HCT116 (cell line): ENCODE results near the gene SMYD3. TPM values are rescaled to one million over a fixed set of nuclear protein-coding genes. Genes with fewer than 3 reads are reported as not detected.

Experiments used
- ATAC-seq: fragments of 200-7000 bp; cut with Tn5 transposase; 2 replicates; pipeline ENCODE4 v1.9.1; 2020; ENCODE audit warnings: mild to moderate bottlenecking, moderate library complexity
- BruUV-seq: library from RNA; stranded (reverse); fragments of 400-500 nt; replicated peaks from 2 replicates; lab custom pipeline; 2021; lab: Mats Ljungman, UMichigan
- CTCF ChIA-PET: fragments of 300-600 bp; sonication (Branson Sonifier 250); formaldehyde crosslinking; loops from one replicate; lab custom pipeline; 2021; ENCODE audit warnings: antibody characterized with exemption; lab: Charles Lee
- POLR2A ChIA-PET: fragments of 300-600, 350-600 bp; sonication (Branson Sonifier 250); formaldehyde crosslinking; loops from one replicate; lab custom pipeline; 2021; ENCODE audit warnings: antibody characterized with exemption; lab: Charles Lee
- RAD21 ChIA-PET, 2 experiments: fragments of 300-600 bp; sonication (Branson Sonifier 250); formaldehyde crosslinking; loops; one replicate each; lab custom pipeline; 2023; ENCODE audit warnings: low total read pairs in 2 of 2; ENCODE audit not compliant: uncharacterized antibody in 2 of 2, unreplicated experiment in 2 of 2, low non-redundant PET in 1 of 2; lab: Charles Lee
- DNase-seq: peaks from one replicate; pipeline ENCODE4 v3.0.0-alpha.2; 2010; ENCODE audit warnings: low read depth, low spot score
- H2AFZ ChIP-seq: fragments of 200-600 bp; shearing (Covaris generic), sonication (generic); 2 replicates; pipeline ENCODE4 v1.6.1; 2017; ENCODE audit warnings: low read depth, mixed run types, mixed read lengths, antibody characterized with exemption, low read length; ENCODE audit not compliant: poor library complexity, severe bottlenecking
- H3K27ac ChIP-seq: 2 replicates; pipeline ENCODE4 v1.5.1; 2012; ENCODE audit warnings: low read depth, low read length
- H3K27me3 ChIP-seq: fragments of 200-600 bp; sonication (generic); 2 replicates; pipeline ENCODE4 v1.6.1; 2016; ENCODE audit warnings: mixed run types, low read length, mixed read lengths; ENCODE audit not compliant: insufficient read depth
- H3K36me3 ChIP-seq, 2 experiments: fragments of 200-500 bp in 1 of 2; fragments of 200-600 bp in 1 of 2; sonication (Bioruptor generic) in 1 of 2; sonication (generic) in 1 of 2; 2 replicates each; pipeline versions ENCODE4 v1.5.1 to v1.6.1; 2014 to 2016; ENCODE audit warnings: low read length in 2 of 2, inconsistent platforms in 1 of 2, mixed read lengths in 1 of 2, mixed run types in 1 of 2; ENCODE audit not compliant: insufficient read depth in 2 of 2, control insufficient read depth in 1 of 2
- H3K4me1 ChIP-seq, 2 experiments: fragments of 200-600 bp in 1 of 2; sonication (generic) in 1 of 2; 2 replicates each; pipeline versions ENCODE4 v1.5.1 to v1.6.1; 2012 to 2017; ENCODE audit warnings: low read length in 2 of 2, inconsistent platforms in 1 of 2, mild to moderate bottlenecking in 1 of 2, mixed read lengths in 1 of 2, mixed run types in 1 of 2, moderate library complexity in 1 of 2; ENCODE audit not compliant: insufficient read depth in 2 of 2, control insufficient read depth in 1 of 2
- H3K4me2 ChIP-seq: fragments of 200-600 bp; sonication (generic); 2 replicates; pipeline ENCODE4 v1.6.1; 2017; ENCODE audit warnings: mixed run types, low read length, mixed read lengths
- H3K4me3 ChIP-seq, 2 experiments: fragments of 200-600 bp in 1 of 2; sonication (generic) in 1 of 2; replicated peaks in 1 of 2; 2 replicates each; pipeline ENCODE4 v1.5.1; 2011 to 2016; ENCODE audit warnings: low read length in 2 of 2, control low read depth in 1 of 2, low read depth in 1 of 2, mild to moderate bottlenecking in 1 of 2, mixed read lengths in 1 of 2, mixed run types in 1 of 2
- H3K79me2 ChIP-seq: fragments of 200-600 bp; sonication (generic); 2 replicates; pipeline ENCODE4 v1.6.1; 2017; ENCODE audit warnings: mild to moderate bottlenecking, mixed run types, low read length, moderate library complexity, mixed read lengths; ENCODE audit not compliant: insufficient read depth
- H3K9ac ChIP-seq: fragments of 200-600 bp; sonication (generic); 2 replicates; pipeline ENCODE4 v1.6.1; 2016; ENCODE audit warnings: low read length, mixed read lengths
- H3K9me2 ChIP-seq: fragments of 200-600 bp; sonication (generic), shearing (Covaris generic); 2 replicates; pipeline ENCODE4 v1.6.1; 2017; ENCODE audit warnings: mixed run types, mild to moderate bottlenecking, moderate library complexity; ENCODE audit not compliant: insufficient read depth
- H3K9me3 ChIP-seq, 2 experiments: fragments of 200-500 bp in 1 of 2; fragments of 200-600 bp in 1 of 2; sonication (Bioruptor generic) in 1 of 2; sonication (generic) in 1 of 2; 2 replicates each; pipeline ENCODE4 v1.6.1; 2014 to 2017; ENCODE audit warnings: low read length in 2 of 2, mixed read lengths in 2 of 2, inconsistent platforms in 1 of 2, low read depth in 1 of 2, mild to moderate bottlenecking in 1 of 2, mixed run types in 1 of 2, moderate library complexity in 1 of 2; ENCODE audit not compliant: control insufficient read depth in 1 of 2, insufficient read depth in 1 of 2
- H4K20me1 ChIP-seq: fragments of 200-600 bp; sonication (generic), shearing (Covaris generic); 2 replicates; pipeline ENCODE4 v1.6.1; 2017; ENCODE audit warnings: mixed run types, mild to moderate bottlenecking, moderate library complexity; ENCODE audit not compliant: insufficient read depth
- ATF3 ChIP-seq: IDR thresholded peaks from 2 replicates; pipeline ENCODE4 v1.6.1; 2012
- CTCF ChIP-seq, 3 experiments: fragments of 200-600 bp in 1 of 3; sonication (generic) in 1 of 3; IDR thresholded peaks in 2 of 3; conservative IDR thresholded peaks in 1 of 3; 2 replicates each; pipeline ENCODE4 v1.5.1; 2012 to 2017; ENCODE audit warnings: low read depth in 2 of 3, low read length in 2 of 3, antibody characterized with exemption in 1 of 3, borderline replicate concordance in 1 of 3, control low read depth in 1 of 3, mild to moderate bottlenecking in 1 of 3, mixed read lengths in 1 of 3, mixed run types in 1 of 3, moderate library complexity in 1 of 3; ENCODE audit not compliant: insufficient read depth in 1 of 3
- FOSL1 ChIP-seq: IDR thresholded peaks from 2 replicates; pipeline ENCODE4 v1.6.1; 2012; ENCODE audit warnings: low read depth
- JUND ChIP-seq: IDR thresholded peaks from 2 replicates; pipeline ENCODE4 v1.6.1; 2012
- REST ChIP-seq: IDR thresholded peaks from 2 replicates; pipeline ENCODE4 v1.6.1; 2012; ENCODE audit warnings: low read depth
- SP1 ChIP-seq: IDR thresholded peaks from 2 replicates; pipeline ENCODE4 v1.6.1; 2012; ENCODE audit warnings: low read depth
- intact Hi-C: fragments of 100-400 bp; cut with micrococcal nuclease; formaldehyde crosslinking; loops from 2 replicates; pipeline ENCODE4 v1.10.0; 2022
- total RNA-seq: library from RNA; stranded (reverse); gene quantifications from one replicate; pipeline ENCODE4 v1.2.1, GENCODE V29; 2021; ENCODE audit not compliant: unreplicated experiment

SMYD3 gene
- total RNA-seq, 1 experiment from 2014 or later = 33.6 TPM

GRCh38 chr1:246304484-246305259 is 202.4 kb downstream of the SMYD3 start:
- H3K36me3 ChIP-seq = no peaks in the 10 kb centered on the region
- no TSS peak for BruUV-seq
- peaks cover 0 to 3% of the 10 kb centered on the region in 2 experiments; a peak in 1 of 4 replicates for H3K4me1 ChIP-seq
- H3K9me3 ChIP-seq = no peaks in the 10 kb centered on the region
- no peak overlapping the region for H3K27ac ChIP-seq
- ChIA-PET POLR2A (no interaction called here), CTCF (no interaction called here), RAD21 (no interaction called here)
- no peak overlapping the region for H3K4me2 ChIP-seq
- DNase-seq (no peak), ATAC-seq (no peak)
- no peaks in the 10 kb centered on the region for H3K27me3 ChIP-seq
- no peaks in the 10 kb centered on the region for H3K9me2 ChIP-seq
- no peak overlapping the region for H3K9ac ChIP-seq
- H3K4me3 ChIP-seq = no peak overlapping the region
- intact Hi-C loops = no loop called here
- no peaks in the 10 kb centered on the region for H3K79me2 ChIP-seq
- H2AFZ ChIP-seq = no peak overlapping the region
- TF ChIP-seq JUND (no peak), FOSL1 (no peak), ATF3 (no peak), SP1 (no peak), CTCF (IDR thresholded peaks at IDR 0.05 in 2 of 3, conservative IDR thresholded peaks at IDR 0.05 in 1 of 3; ENCODE audit: borderline replicate concordance in 1 of 3, insufficient read depth in 1 of 3, low read depth in 2 of 3, low read length in 2 of 3) (no peak), REST (no peak)
- TF ChIP-seq, all 23 proteins: peak for 0
- H4K20me1 ChIP-seq = no peaks in the 10 kb centered on the region
